NCI-H82 treated with DMSO at 0.1 percent for 48 hours (cell line): ENCODE data around the gene CDH2.

Experiments
- DNase-seq: peaks from one replicate; lab custom pipeline; 2025; ENCODE audit not compliant: unreplicated experiment; lab: John Stamatoyannopoulos, UW

The CDH2 gene

DNA sequence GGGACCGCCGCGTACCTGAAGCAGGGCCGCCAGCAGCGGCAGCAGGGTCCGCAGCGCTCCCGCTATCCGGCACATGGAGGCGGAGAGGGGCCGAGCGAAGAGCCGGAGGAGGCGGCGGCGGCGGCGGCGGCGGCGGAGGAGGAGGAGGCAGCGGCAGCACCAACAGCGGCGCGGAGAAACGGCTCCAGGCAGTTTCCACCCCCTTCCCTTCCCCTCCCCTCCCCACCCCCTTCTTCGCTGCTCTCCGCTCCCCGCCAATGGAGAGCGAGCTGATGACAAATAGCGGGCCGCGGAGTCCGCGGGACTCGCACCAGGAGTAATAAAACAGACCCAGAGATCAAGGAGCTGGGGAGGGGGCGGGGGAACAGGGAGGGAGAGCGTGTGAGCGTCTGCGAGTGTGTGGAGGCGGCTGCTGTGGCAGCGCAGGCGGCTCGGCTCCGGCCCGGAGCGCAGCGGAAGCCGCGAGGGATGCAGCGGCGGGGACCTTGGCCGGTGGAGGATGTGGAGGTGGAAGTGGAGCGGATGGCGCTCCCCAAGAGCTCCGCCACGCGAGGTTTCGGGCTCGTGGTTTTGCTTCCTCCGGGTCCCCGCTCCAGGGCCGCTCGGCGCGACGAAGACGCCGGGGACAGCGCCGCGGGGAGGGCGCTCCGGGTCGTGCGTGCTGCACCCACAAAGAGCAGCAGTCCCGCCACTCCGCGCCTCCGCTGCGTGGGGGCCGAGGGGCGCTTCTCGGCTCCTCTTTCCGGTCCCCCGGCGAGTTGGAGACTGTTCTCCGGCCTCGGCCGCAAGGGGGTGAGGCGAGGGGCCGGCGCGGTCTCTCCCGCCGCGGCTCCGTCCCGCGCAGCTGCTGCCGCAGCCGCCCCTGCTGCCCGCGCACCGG is at the start of gene CDH2:
Gene CDH2 (minus strand): TSS at position 183 of the 880 bp plus-strand sequence. CDS start 108 bp downstream, at position 75.
- DNase-seq, result peak; percentile 70

DNA sequence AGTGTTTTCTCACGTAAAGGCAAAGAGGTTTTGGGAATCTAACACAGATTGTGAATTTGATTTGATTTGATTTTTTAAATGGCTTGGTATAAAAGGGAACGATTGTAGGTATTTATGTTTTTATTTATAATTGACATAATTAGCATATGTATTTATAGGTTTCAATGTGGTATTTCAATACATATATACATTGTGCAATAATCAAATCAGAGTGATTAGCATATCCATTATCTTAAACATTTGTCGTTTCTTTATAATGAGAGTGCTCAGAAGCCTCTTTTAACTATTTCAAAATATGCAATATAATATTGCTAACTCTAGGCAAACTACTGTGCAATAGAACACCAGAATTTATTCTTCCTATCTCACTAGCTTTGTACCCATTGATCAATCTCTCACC is 35.1 kb upstream of the CDH2 start:
- no peak for DNase-seq

DNA sequence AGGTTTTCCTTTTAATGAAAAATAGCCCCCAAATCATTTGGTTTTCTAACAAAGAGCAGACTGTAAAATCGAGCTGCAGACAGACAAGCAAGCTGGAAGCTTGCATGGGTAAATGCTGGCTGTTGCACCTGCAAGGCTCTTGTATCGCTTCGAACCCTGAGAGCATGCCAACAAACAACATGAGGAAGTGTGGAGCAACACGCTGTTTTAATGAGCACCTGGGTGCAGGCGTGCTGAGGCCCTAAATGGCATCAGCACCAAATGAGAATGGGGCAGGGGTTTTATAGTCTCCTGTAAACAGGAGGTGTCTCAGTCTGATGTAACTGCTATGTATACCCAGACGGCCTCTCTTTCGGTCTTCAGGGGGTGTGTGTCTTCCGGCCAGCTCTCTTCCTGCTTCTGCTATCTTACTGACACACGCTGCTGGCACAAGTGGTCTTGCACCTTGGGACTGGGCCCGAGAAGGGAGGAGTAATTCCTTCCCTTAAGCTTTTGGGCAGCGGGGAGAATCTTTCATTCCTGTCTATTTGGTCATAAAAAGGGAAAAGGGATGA is 31.9 kb upstream of the CDH2 start:
- DNase-seq, result no peak

DNA sequence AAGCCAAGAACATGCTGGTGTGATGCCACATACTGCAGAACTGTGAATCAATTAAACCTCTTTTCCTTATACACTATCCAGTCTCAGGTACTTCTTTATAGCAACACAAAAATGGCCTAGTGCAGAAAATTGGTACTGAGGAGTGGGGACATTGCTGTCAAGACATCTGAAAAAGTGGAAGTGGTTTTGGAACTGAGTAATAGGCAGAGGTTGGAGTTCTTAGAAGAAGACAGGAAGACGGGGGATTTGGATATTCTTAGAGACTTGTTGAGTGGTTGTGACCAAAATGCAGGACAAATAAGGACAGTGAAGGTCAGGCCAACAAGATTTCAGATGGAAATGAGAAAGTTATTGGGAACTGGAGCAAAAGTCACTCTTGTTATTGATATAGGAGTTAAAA is 31.3 kb upstream of the CDH2 start:
- no peak for DNase-seq

DNA sequence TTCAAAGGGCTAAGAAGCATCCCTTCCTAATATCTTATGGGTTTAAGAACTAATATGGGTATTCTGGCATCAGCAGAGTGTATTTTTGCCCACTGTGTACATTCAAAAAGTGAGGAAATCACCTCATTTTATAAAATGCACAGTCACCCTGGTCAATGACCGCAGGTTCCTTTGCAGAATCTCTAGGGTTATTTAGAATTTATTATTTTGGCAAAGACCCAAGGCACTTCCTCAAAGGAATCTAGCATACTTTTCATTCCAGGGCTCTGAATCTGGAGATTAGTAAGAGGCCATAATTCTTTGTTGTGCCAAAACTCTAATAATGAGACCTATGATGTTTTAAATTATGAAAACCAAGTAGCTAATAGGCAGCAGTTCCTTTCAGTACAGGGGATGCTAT is 27.2 kb upstream of the CDH2 start:
- no peak for DNase-seq

DNA sequence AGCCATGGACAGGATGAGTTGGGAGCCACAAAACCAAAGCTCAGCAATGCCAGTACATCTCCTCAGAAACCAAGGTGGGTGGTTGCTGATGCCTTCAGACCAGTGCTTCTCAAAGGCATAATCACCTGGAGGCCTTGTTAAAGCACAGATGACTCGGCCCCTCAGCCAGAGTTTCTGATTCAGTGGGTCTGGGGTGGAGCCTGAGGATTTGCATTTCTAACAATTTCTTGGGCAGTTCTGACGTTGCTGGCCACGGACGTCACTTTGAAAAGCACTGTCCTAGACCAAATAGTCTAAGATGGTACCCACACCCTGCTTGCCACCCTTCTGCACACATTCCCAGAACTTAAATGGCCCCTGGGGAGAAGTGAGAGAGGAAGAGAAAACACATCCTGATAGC is 24.1 kb upstream of the CDH2 start:
- no peak for DNase-seq

DNA sequence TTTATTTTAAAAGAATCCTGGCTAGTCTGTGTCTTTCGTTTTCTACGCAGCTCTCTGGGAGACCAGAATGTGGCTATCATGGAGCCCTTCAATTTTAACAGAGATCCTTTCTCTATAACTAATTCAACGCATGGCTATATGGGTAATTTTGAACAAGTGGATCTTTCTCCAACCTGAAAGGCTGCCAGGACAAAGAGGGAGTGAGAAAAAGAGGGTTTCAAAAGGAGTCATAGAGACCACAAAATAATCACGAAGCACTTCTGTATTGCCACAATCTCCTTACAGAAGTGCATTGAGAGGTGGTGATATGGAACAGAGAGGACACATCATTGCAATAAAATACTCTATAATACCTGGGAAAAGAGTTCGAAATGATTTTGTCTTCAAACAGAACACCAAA is 21.7 kb upstream of the CDH2 start:
- DNase-seq, result no peak

DNA sequence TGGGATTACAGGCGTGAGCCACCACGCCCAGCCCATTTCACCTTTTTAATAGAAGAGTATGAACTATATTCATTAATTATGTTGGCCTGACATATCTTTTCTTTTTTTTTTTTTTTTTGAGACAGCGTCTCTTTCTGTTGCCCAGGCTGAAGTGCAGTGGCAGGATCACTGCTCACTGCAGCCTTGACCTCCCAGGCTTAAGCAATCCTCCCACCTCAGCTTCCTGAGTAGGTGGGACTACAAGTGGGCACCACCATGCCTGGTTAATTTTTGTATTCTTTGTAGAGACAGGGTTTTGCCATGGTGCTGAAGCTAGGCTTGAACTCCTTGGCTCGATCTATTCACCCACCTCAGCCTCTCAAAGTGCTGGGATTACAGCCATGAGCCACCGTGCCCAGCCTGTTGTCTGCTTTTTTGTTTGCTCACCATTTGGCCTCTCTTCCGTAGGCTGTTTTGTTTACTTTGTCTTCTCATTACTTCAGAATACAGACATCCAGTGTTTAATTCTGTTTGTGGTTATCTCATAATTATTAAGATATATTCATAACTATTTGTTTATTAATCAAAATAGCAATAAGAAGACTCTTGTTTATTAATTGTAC is 16.3 kb upstream of the CDH2 start:
- DNase-seq, result no peak

DNA sequence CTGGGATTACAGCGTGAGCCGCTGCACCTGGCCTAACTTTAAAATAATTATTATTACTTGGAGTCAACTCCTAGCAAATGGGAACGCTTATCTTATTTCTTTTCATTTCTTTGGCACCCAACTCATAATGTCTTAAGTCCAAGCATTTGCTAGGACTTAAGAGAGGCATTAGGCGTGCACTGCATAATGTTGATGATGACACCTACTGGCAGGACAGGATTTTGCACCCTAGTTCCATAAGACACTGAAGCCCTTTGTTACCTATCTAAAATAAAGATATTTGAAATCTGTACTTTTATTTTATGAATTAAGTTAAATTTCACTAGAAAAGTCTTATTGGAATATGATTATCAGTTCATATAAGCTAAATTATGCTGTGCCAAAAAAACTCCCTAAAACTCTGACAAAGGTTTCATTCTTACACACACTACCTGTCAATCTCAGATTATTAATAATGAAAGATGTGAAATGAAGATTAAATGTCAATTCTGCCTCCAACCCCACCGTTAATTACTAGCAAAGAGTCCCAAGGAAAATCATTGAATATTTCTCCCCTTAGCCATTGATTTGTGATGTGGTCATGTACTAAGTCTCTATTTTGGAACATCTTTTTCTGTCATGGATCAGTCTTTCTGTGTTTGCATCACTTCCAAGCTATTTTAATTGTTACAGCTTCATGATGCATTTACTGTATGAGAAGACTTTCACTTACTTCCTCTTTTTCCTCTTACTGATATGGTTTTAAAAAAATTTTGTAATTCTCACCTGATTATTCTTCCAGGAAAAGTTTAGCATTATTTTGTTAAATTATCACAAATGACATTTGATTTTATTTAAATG is 12.7 kb upstream of the CDH2 start:
- no peak for DNase-seq

DNA sequence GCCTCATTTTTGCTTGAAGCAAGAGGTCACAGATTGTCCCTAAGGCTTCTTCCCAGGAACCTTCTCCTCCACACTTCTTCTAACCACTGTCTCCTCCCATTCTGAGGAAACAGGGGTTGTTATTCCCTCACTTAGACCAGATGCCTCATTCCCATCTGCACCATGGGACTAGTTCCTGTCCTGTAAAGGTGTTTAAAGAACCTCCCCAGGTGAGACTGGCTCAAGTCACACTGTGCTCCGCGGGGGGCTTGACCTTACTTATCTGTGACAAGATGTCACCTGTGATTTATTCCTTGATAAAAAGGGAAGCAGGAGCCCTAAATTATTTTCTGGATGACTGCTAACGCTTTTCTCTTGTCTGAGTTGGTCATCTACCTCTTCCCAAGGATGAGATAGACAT is 8.2 kb upstream of the CDH2 start:
- no peak for DNase-seq

DNA sequence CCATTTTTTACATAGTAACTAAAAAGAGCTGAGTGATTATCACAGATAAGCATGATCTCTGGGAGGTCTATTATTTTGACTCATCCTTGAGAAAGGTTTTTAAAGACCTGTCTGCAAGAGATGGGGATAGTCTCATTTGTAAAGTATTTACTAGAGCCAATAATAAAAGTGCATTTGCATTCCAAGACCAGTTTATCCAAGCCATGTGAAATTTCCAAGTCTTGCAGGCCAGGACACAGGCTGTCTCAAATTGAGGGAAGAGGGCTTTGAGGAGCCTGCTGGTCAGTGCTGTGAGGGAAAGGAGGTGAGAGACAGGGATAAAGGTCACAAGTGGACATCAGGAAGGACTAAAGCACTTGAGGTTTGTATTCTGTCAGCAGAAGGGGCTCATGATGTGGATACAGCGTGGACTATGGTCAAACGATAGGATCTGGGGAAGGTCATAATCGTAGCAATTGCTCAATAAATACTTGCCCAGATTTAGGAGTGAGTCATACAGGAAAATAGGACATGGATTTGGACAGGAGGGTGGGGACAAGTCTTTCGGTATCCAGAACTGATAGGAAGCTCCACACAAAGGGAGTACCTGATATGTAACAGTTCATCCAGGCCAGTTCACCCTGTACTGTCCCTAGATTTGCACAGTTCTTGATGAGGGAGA is 6.6 kb upstream of the CDH2 start:
- DNase-seq, result no peak

DNA sequence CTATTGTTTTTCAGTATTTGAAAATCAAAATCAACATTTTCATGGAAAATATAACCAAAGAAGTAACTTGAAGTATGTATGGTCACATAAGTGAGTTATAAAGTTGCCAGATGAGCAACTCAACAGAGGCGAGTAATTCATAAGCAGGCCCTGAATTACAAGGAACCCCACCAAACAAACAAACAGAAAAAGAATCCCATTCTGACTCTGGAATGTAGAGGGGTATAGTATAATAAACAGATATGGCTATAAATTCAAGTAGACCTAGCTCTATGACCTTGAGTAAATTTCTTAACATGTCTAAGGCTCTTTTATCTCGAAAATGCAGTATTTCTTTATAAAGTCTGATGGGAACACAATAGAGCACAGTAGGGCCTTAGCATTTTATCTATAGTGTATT is 4.7 kb upstream of the CDH2 start:
- no peak for DNase-seq

DNA sequence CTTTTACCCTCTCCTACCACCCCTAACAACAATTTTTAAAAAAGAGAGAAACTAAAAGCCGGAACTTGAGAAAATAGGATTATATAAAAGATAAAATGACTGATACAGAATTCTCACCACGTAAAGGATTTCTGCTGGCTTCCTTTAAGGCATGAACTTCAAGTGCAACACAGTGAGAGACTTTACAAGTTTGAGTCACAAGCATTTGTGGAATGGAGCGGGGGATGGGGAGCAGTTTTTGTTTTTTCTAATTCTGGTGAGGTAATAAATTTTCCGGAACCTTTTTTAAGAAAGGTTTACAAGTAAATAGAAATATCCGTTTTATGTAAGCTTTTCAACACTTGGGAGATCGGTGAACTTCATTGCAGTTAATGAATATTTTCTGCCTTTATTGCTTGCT is 1.8 kb upstream of the CDH2 start:
- DNase-seq, result no peak

DNA sequence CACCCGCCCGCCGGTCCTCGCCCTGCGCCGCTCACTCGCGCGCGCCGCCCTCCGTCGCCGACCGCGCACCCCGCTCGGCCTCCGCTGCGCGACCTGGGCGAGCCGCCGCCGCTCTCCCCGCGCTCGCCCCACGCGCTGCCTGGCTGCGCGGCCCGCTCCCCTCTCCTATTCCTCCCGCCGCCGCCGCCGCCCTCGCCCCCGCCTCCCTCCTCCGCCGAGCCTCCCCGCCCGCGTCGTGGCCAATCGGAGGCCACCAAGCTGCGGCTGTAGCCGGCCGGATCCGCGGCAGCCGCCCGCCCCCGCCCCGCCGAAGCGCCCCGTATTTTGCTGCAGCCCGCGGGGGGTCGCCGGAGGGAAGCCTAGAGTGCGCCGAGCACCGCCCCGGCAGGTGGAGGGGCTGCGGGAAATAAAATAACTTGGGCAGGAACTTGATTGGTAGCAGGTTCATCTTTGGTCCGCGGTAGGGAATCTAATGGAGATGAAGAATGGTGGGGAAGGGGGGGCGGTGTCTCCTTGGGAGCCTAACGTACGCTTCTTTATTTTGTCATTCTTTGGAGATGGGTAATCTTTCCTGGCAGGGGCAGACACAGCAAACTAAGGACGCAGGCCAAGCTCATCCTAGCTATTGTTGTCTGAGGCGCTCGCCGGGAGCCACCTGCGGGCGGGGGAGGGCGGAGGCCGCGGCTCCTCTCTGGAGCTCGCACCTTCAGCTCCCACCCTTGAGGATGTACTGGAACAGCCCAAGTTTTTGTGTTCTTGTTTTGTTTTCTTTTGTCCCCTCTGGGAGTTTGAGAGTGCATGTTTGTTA is 1.1 kb upstream of the CDH2 start:
- no peak for DNase-seq

DNA sequence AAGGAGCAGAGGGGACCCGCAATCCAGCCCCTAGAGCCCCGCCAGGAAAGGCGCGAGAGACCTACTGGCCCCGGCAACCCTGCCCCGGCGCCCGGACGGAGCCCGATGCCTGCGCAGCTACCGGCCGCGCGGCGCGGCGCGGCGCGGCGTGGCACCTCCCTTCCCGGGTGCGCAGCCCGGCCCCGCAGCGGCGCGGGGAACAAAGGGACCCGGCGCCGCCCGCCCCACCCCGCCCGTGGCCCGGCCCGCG is 307 bp downstream of the CDH2 start:
- no peak for DNase-seq

DNA sequence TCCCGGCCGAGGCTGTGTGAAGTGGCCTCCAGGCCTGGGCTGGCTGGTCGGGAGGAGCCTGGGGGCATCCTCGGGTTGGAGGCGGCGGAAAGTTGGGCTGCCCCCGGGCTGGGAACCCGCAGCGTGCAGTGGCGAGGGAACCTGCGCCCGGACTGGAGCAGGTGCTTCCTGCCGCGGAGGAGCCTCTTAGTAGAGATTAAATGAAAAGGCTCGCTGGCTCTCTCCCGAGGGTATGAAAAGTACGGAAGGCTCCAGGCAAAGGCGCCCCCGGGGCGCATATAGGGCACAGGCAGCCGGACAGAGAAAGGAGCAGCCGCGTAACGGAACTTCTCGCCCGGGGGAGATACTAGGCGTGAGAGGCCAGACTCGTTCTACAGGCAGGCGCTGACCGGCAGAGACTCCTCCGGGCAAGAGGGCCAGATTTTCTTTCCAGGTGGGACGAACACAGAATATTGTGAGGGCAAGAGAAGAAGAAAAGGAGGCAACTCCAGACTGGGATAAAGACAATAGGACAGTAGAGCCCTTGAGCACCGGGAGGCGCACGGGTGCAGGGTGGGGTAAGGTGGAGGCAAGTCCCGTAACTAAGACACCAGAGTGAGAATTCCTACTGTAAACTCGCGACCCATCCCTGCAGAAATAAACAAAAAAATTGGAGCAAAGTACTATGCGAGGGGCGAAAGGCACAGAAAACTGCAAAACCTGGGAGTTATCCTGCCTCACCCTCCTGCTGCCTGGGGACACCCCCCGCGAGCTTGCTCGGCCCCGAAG is 816 bp downstream of the CDH2 start:
- DNase-seq, result no peak

DNA sequence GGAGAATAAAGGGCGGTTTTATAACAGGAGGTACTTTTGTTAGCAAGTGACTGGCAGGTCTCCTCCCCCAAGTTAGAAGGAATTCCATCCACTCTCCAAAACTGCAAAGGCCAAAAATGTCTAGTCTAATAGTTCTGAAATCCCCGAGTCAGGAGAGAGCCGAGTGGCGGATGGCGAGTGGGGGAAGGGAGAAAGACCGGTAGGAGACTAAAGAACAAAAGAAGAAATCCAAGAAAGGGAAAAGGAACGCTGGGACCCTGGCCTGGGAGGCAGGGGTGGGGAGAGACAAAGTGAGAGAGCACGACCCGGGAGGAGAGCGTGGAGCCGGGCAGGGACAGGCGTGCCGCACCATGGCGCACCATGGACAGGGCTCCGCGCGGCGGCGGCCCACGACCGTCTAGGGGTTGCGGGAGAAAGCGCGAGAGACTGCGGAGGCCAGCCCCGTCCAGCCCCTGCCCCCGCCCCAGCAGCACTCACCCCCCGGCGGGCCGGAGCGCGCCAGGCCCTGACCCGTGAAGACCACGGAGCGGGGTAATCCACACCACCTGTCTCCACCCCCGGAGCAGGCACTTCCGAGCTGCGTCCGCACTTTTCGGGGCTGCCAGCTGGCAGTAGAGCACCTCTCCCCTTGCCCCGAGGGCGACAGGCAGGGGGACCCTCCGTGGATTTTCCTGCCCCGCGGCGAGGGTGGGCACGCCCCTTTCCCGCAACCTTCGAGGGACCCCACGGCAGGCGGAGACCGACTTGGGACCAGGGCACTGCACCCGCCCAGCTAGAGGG is 1.6 kb downstream of the CDH2 start:
- DNase-seq, result no peak

DNA sequence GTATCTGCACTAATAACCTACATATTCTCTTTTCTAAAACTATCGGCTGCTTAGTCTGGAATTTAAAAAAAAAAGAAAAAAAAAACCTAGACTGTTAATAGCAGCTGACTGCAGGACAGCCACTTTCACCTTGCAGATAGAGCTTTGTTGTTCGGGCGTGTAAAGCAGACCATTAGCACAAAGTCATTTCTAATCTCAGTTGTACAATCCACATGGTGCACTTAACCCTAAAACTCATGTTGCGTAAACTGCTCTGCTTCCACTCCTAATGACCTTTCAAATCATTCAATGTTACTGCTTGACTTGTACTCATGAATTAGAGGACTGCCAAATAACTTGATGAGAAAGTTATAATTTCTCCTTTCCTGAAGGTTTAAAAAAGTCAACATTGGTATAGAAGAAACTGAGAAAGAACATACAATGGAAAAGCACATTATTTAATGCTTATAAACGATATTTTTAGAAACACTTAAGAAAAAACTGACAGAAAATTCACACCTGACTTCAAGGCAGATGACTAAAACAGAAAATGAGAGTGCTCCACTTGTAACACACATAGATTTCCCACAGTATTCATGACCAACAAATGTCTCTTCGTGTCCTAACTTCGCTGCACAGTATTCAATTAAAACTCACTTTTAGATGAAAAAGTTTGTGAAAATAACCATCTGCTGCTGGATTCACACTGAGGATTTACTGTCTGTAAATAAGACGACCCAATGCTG is 2.6 kb downstream of the CDH2 start:
- no peak for DNase-seq
